ENCODE measurements around the gene IGF2BP1. TPM values are rescaled to one million over a fixed set of nuclear protein-coding genes. Genes with fewer than 3 reads are reported as not detected.

Gene IGF2BP1
- polyA plus RNA-seq, 1 donor from 2014 or later = 13.0 TPM

DNA sequence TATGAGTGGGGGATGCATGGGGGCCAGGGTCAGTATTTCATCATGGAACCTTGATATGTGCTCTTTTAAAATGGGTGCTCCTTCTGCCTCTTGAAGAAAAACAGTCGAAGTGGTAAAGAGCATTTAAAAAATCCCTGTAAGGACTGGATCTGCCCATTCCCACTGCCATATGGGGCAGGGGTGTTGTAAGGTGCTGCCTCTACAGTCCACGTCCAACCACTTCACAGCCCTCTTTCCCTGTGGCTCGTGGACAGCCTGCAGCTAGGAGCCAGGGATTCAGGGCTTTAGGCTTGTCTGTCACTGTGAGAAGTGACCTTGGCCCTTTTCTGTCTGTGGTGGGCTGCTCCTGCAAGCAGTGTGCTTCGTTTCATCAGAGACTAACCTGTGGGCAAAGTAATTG is 44.3 kb downstream of the IGF2BP1 start:
- Histone ChIP-seq H3K27ac (ENCODE audit: low read length) (no peak overlapping the region), H3K9ac (ENCODE audit: low read length) (no peak overlapping the region), H3K27me3 (ENCODE audit: insufficient read depth, low read depth, low read length) (no peaks in the 10 kb centered on the region), H3K4me2 (ENCODE audit: low read length) (no peak overlapping the region), H2AFZ (ENCODE audit: low read depth, low read length) (no peak overlapping the region), H4K20me1 (ENCODE audit: insufficient read depth) (no peaks in the 10 kb centered on the region), H3K79me2 (replicated peaks; ENCODE audit: insufficient read depth, low read length) (no peaks in the 10 kb centered on the region), H3F3A (ENCODE audit: insufficient read depth, low read length, poor library complexity, severe bottlenecking) (no peaks in the 10 kb centered on the region), H3K9me3 (ENCODE audit: low read length) (no peaks in the 10 kb centered on the region), H3K36me3 (ENCODE audit: insufficient read depth, low read length) (peaks cover 18% of the 10 kb centered on the region), H3K9me2 (ENCODE audit: insufficient read depth, low read length) (no peaks in the 10 kb centered on the region), H3K4me3 (ENCODE audit: low read length) (no peak overlapping the region)
- TF ChIP-seq MXI1 (conservative IDR thresholded peaks at IDR 0.05; ENCODE audit: poor library complexity, severe bottlenecking) = no peak
- no peak for TF ChIP-seq CTCF (IDR thresholded peaks at IDR 0.05; ENCODE audit: poor library complexity, severe bottlenecking)
- no peak for TF ChIP-seq SMC3 (conservative IDR thresholded peaks at IDR 0.05; ENCODE audit: poor library complexity)
- no peak for TF ChIP-seq TAF1 (IDR thresholded peaks at IDR 0.05; ENCODE audit: low read depth)
- TF ChIP-seq REST (IDR thresholded peaks at IDR 0.05; ENCODE audit: borderline replicate concordance) = no peak
- TF ChIP-seq RAD21 (conservative IDR thresholded peaks at IDR 0.05) = no peak
- TF ChIP-seq EP300 (conservative IDR thresholded peaks at IDR 0.05; ENCODE audit: poor library complexity, severe bottlenecking) = no peak
- TF ChIP-seq POLR2AphosphoS5 (IDR thresholded peaks at IDR 0.05) = no peak
- TF ChIP-seq EZH2 (IDR thresholded peaks at IDR 0.05; ENCODE audit: borderline replicate concordance, insufficient read depth, low read length, poor library complexity, severe bottlenecking) = no peak

- no peak overlapping the region for H3K27ac ChIP-seq (ENCODE audit: low read length)
- no peak for TF ChIP-seq MXI1 (conservative IDR thresholded peaks at IDR 0.05; ENCODE audit: poor library complexity, severe bottlenecking)
- TF ChIP-seq RAD21 (conservative IDR thresholded peaks at IDR 0.05) = no peak
- TF ChIP-seq POLR2AphosphoS5 (IDR thresholded peaks at IDR 0.05) = no peak
- no peak for TF ChIP-seq EP300 (conservative IDR thresholded peaks at IDR 0.05; ENCODE audit: poor library complexity, severe bottlenecking)
- no peak for TF ChIP-seq TAF1 (IDR thresholded peaks at IDR 0.05; ENCODE audit: low read depth)
- no peak overlapping the region for H3K9ac ChIP-seq (ENCODE audit: low read length)
- no peak overlapping the region for H2AFZ ChIP-seq (ENCODE audit: low read depth, low read length)
- no peaks in the 10 kb centered on the region for H3K9me3 ChIP-seq (ENCODE audit: low read length)
- H3K9me2 ChIP-seq (ENCODE audit: insufficient read depth, low read length) = no peaks in the 10 kb centered on the region
- H3F3A ChIP-seq (ENCODE audit: insufficient read depth, low read length, poor library complexity, severe bottlenecking) = no peaks in the 10 kb centered on the region
- H3K36me3 ChIP-seq (ENCODE audit: insufficient read depth, low read length) = peaks cover 23% of the 10 kb centered on the region
- H3K79me2 ChIP-seq (replicated peaks; ENCODE audit: insufficient read depth, low read length) = no peaks in the 10 kb centered on the region
- H4K20me1 ChIP-seq (ENCODE audit: insufficient read depth) = no peaks in the 10 kb centered on the region
- no peaks in the 10 kb centered on the region for H3K27me3 ChIP-seq (ENCODE audit: insufficient read depth, low read depth, low read length)
- H3K4me3 ChIP-seq (ENCODE audit: low read length) = no peak overlapping the region
- H3K4me2 ChIP-seq (ENCODE audit: low read length) = no peak overlapping the region
Observed at GRCh38 chr17:49045376-49045775, 48.2 kb downstream of the IGF2BP1 start.

Measured in neural cell (in vitro differentiated cells).